Osteocyte (in vitro differentiated cells): ENCODE results near the gene GSTA5. TPM values are rescaled to one million over a fixed set of nuclear protein-coding genes. Genes with fewer than 3 reads are reported as not detected.
"Not testable (repeated sequence)": the region's sequence is repeated elsewhere in the genome, so short reads cannot be mapped to it uniquely, and the experiment has no call there.

Source experiments
- DNase-seq: peaks from one replicate; pipeline ENCODE4 v3.0.0; 2021; ENCODE audit warnings: mixed read lengths; ENCODE audit not compliant: unreplicated experiment; ENCODE audit errors: extremely low spot score
- H3K27ac Mint-ChIP-seq: one replicate; pipeline ENCODE4 v1.8.0; 2021; ENCODE audit warnings: mild to moderate bottlenecking, mixed read lengths; ENCODE audit not compliant: unreplicated experiment
- H3K27me3 Mint-ChIP-seq: one replicate; pipeline ENCODE4 v1.8.0; 2021; ENCODE audit warnings: mixed read lengths; ENCODE audit not compliant: unreplicated experiment
- H3K36me3 Mint-ChIP-seq: one replicate; pipeline ENCODE4 v1.8.0; 2021; ENCODE audit warnings: mixed read lengths; ENCODE audit not compliant: unreplicated experiment
- H3K4me1 Mint-ChIP-seq: one replicate; pipeline ENCODE4 v1.8.0; 2021; ENCODE audit warnings: mixed read lengths; ENCODE audit not compliant: unreplicated experiment
- H3K4me3 Mint-ChIP-seq: one replicate; pipeline ENCODE4 v1.8.0; 2021; ENCODE audit warnings: mild to moderate bottlenecking, moderate library complexity, mixed read lengths; ENCODE audit not compliant: unreplicated experiment
- H3K9me3 Mint-ChIP-seq: one replicate; pipeline ENCODE4 v1.8.0; 2021; ENCODE audit warnings: mixed read lengths; ENCODE audit not compliant: unreplicated experiment
- CTCF ChIP-seq: fragments of 200-600 bp; sonication (generic); IDR thresholded peaks from 2 replicates; pipeline ENCODE4 v1.5.0; 2021; ENCODE audit warnings: antibody characterized with exemption, mild to moderate bottlenecking, moderate library complexity
- total RNA-seq: library from RNA; stranded (reverse); gene quantifications from 2 replicates; pipeline ENCODE4 v1.2.1, GENCODE V29; 2021

GSTA5 gene
- total RNA-seq, 1 donor from 2014 or later, result not detected

GRCh38 chr6:52802806-52803205 lies 37.8 kb downstream of the GSTA5 start:
- no peak for DNase-seq
- Mint-ChIP-seq H3K36me3 (no peaks in the 10 kb centered on the region), H3K27me3 (peaks cover 24% of the 10 kb centered on the region), H3K9me3 (no peaks in the 10 kb centered on the region), H3K27ac (no peak overlapping the region), H3K4me1 (no peaks in the 10 kb centered on the region), H3K4me3 (no peak overlapping the region)
- no peak for TF ChIP-seq CTCF

GRCh38 chr6:52801188-52801841 lies 39.3 kb downstream of the GSTA5 start:
- no peak for TF ChIP-seq CTCF
- Mint-ChIP-seq H3K4me1 (no peaks in the 10 kb centered on the region), H3K4me3 (no peak overlapping the region), H3K27ac (no peak overlapping the region), H3K9me3 (no peaks in the 10 kb centered on the region), H3K36me3 (no peaks in the 10 kb centered on the region), H3K27me3 (peaks cover 21% of the 10 kb centered on the region)
- no peak for DNase-seq

- not testable (repeated sequence) for H3K27ac Mint-ChIP-seq, H3K36me3 Mint-ChIP-seq, H3K4me1 Mint-ChIP-seq, H3K9me3 Mint-ChIP-seq, H3K4me3 Mint-ChIP-seq, DNase-seq
- peaks cover 18% of the 10 kb centered on the region for H3K27me3 Mint-ChIP-seq
These were observed 41.3 kb downstream of the GSTA5 start for GRCh38 chr6:52799272-52799671.

GRCh38 chr6:52794366-52794765 lies 46.2 kb downstream of the GSTA5 start:
- H3K27me3 Mint-ChIP-seq, H3K27ac Mint-ChIP-seq, H3K4me3 Mint-ChIP-seq, H3K36me3 Mint-ChIP-seq, H3K4me1 Mint-ChIP-seq, H3K9me3 Mint-ChIP-seq, DNase-seq: not testable (repeated sequence)

GRCh38 chr6:52790861-52791260 lies 49.8 kb downstream of the GSTA5 start:
- H3K27me3 Mint-ChIP-seq, result peaks cover 3% of the 10 kb centered on the region
- no peak for DNase-seq
- peaks cover 7% of the 10 kb centered on the region for H3K9me3 Mint-ChIP-seq
- no peaks in the 10 kb centered on the region for H3K36me3 Mint-ChIP-seq
- H3K27ac Mint-ChIP-seq, result no peak overlapping the region
- no peak for TF ChIP-seq CTCF
- no peak overlapping the region for H3K4me3 Mint-ChIP-seq
- no peaks in the 10 kb centered on the region for H3K4me1 Mint-ChIP-seq

- not testable (repeated sequence) for DNase-seq, H3K4me3 Mint-ChIP-seq, H3K27ac Mint-ChIP-seq, H3K27me3 Mint-ChIP-seq, H3K36me3 Mint-ChIP-seq, H3K9me3 Mint-ChIP-seq, H3K4me1 Mint-ChIP-seq
These were observed 51.0 kb downstream of the GSTA5 start for GRCh38 chr6:52789658-52790057.
